COR-L47 (cell line): Measurements from ENCODE around the gene GATA5.
"Not testable (repeated sequence)": the region's sequence is repeated elsewhere in the genome, so short reads cannot be mapped to it uniquely, and the experiment has no call there.

Experiments
- DNase-seq: peaks from one replicate; lab custom pipeline; 2025; lab: John Stamatoyannopoulos, UW

GATA5 gene

GRCh38 chr20:62429455-62430310 lies 46.1 kb downstream of the GATA5 start:
- no peak for DNase-seq

- DNase-seq = no peak
These were observed 47.1 kb downstream of the GATA5 start for GRCh38 chr20:62428396-62429295.

- no peak for DNase-seq
These were observed 47.8 kb downstream of the GATA5 start for GRCh38 chr20:62428002-62428372.

GRCh38 chr20:62427172-62428001 lies 48.4 kb downstream of the GATA5 start, which contains the start of gene RBBP8NL:
Gene RBBP8NL (minus strand): TSS chr20:62427539. CDS start chr20:62419647, 7,892 bp downstream.
- peak; percentile 21 for DNase-seq

- no peak for DNase-seq
These were observed 49.1 kb downstream of the GATA5 start for GRCh38 chr20:62426699-62427131.

GRCh38 chr20:62426059-62426348 lies 49.8 kb downstream of the GATA5 start:
- DNase-seq = not testable (repeated sequence)

GRCh38 chr20:62425281-62426058 lies 50.3 kb downstream of the GATA5 start:
- DNase-seq = no peak

- no peak for DNase-seq
These were observed 51.3 kb downstream of the GATA5 start for GRCh38 chr20:62424249-62425107.

GRCh38 chr20:62423326-62423706 lies 52.5 kb downstream of the GATA5 start:
- no peak for DNase-seq

GRCh38 chr20:62422636-62423325 lies 53.0 kb downstream of the GATA5 start:
- DNase-seq = no peak

GRCh38 chr20:62421716-62421990 lies 54.1 kb downstream of the GATA5 start:
- no peak for DNase-seq

GRCh38 chr20:62420846-62421715 lies 54.7 kb downstream of the GATA5 start:
- no peak for DNase-seq

- no peak for DNase-seq
These were observed 56.0 kb downstream of the GATA5 start for GRCh38 chr20:62419759-62420158.

- no peak for DNase-seq
These were observed 56.9 kb downstream of the GATA5 start for GRCh38 chr20:62418709-62419487.

- no peak for DNase-seq
These were observed 57.6 kb downstream of the GATA5 start for GRCh38 chr20:62417981-62418708.

GRCh38 chr20:62416651-62417637 lies 58.9 kb downstream of the GATA5 start:
- no peak for DNase-seq
